Left ventricle myocardium inferior (tissue), 1 donor: ENCODE data around the gene RBP3. TPM values are rescaled to one million over a fixed set of nuclear protein-coding genes. Genes with fewer than 3 reads are reported as not detected.

Experiments used
- DNase-seq: peaks from one replicate; pipeline ENCODE4 v3.0.0-alpha.2; 2020
- H3K27ac ChIP-seq: fragments of 200-600 bp; replicated peaks from 2 replicates; pipeline ENCODE4 v1.8.0; 2021
- H3K27me3 ChIP-seq: fragments of 200-600 bp; 2 replicates; pipeline ENCODE4 v1.8.0; 2021; ENCODE audit warnings: low read depth
- H3K36me3 ChIP-seq: fragments of 200-600 bp; 2 replicates; pipeline ENCODE4 v1.8.0; 2021
- H3K4me1 ChIP-seq: fragments of 200-600 bp; 2 replicates; pipeline ENCODE4 v1.8.0; 2021
- H3K4me3 ChIP-seq: fragments of 200-600 bp; 2 replicates; pipeline ENCODE4 v1.8.0; 2021; ENCODE audit warnings: mild to moderate bottlenecking, moderate library complexity
- H3K9me3 ChIP-seq: fragments of 200-600 bp; replicated peaks from 2 replicates; pipeline ENCODE4 v1.8.0; 2021
- CTCF ChIP-seq: fragments of 200-600 bp; IDR thresholded peaks from 2 replicates; pipeline ENCODE4 v1.8.0; 2021; ENCODE audit warnings: antibody characterized with exemption, mild to moderate bottlenecking, borderline replicate concordance
- intact Hi-C: fragments of 100-400 bp; cut with micrococcal nuclease; formaldehyde crosslinking; loops from one replicate; pipeline ENCODE4 v1.11.0; 2022
- total RNA-seq: library from RNA; stranded (reverse); fragmentation: NEBNext Ultra II Directional; extraction: Animal tissue kit (Norgen Biotek cat#: 25700); gene quantifications from one replicate; pipeline ENCODE4 v1.2.1, GENCODE V29; 2021
- donor health status: DM: no; HTN: yes; CAD: no; lungs with severe emphysema.

The RBP3 gene
- total RNA-seq, 1 donor from 2014 or later, result not detected

- TF ChIP-seq CTCF, result no peak
- Histone ChIP-seq H3K36me3 (no peaks in the 10 kb centered on the region), H3K27ac (no peak overlapping the region), H3K4me3 (no peak overlapping the region), H3K4me1 (peaks cover 10% of the 10 kb centered on the region), H3K27me3 (no peaks in the 10 kb centered on the region), H3K9me3 (no peaks in the 10 kb centered on the region)
- no peak for DNase-seq
- intact Hi-C loops, result no loop called here
These were observed 16.2 kb downstream of the RBP3 start for GRCh38 chr10:47364366-47364765.

- Histone ChIP-seq H3K9me3 (no peaks in the 10 kb centered on the region), H3K4me1 (peaks cover 10% of the 10 kb centered on the region), H3K27me3 (no peaks in the 10 kb centered on the region), H3K4me3 (no peak overlapping the region), H3K27ac (no peak overlapping the region), H3K36me3 (no peaks in the 10 kb centered on the region)
- no peak for TF ChIP-seq CTCF
- no peak for DNase-seq
- intact Hi-C loops, result no loop called here
These were observed 16.7 kb downstream of the RBP3 start for GRCh38 chr10:47364911-47365310.

GRCh38 chr10:47365431-47366180, 17.4 kb downstream of the RBP3 start:
- H3K4me1 ChIP-seq, result peaks cover 6% of the 10 kb centered on the region
- no peak for DNase-seq
- TF ChIP-seq CTCF, result no peak
- no peak overlapping the region for H3K27ac ChIP-seq
- no peaks in the 10 kb centered on the region for H3K9me3 ChIP-seq
- H3K36me3 ChIP-seq, result no peaks in the 10 kb centered on the region
- intact Hi-C loops, result no loop called here
- no peaks in the 10 kb centered on the region for H3K27me3 ChIP-seq
- H3K4me3 ChIP-seq, result no peak overlapping the region

- H3K36me3 ChIP-seq, result no peaks in the 10 kb centered on the region
- H3K4me1 ChIP-seq, result no peaks in the 10 kb centered on the region
- no peaks in the 10 kb centered on the region for H3K9me3 ChIP-seq
- TF ChIP-seq CTCF, result no peak
- intact Hi-C loops, result no loop called here
- H3K4me3 ChIP-seq, result no peak overlapping the region
- no peak for DNase-seq
- H3K27me3 ChIP-seq, result no peaks in the 10 kb centered on the region
- no peak overlapping the region for H3K27ac ChIP-seq
These were observed 18.0 kb downstream of the RBP3 start for GRCh38 chr10:47366181-47366631.

GRCh38 chr10:47366731-47367460, 18.7 kb downstream of the RBP3 start:
- no peak overlapping the region for H3K27ac ChIP-seq
- H3K9me3 ChIP-seq, result no peaks in the 10 kb centered on the region
- H3K4me1 ChIP-seq, result no peaks in the 10 kb centered on the region
- intact Hi-C loops, result no loop called here
- no peak overlapping the region for H3K4me3 ChIP-seq
- no peak for TF ChIP-seq CTCF
- H3K36me3 ChIP-seq, result no peaks in the 10 kb centered on the region
- DNase-seq, result no peak
- H3K27me3 ChIP-seq, result peaks cover 5% of the 10 kb centered on the region
